ENCODE measurements around the gene OSTM1. TPM values are rescaled to one million over a fixed set of nuclear protein-coding genes. Genes with fewer than 3 reads are reported as not detected.

The OSTM1 gene
- polyA plus RNA-seq, 2 donors = 5.7 to 6.1 TPM

Other genes with a start within 250 kb of the OSTM1 start
- 10 to 100 TPM; 14.9 to 23.0 TPM for gene SEC63, start 116.5 kb downstream of the OSTM1 start, polyA plus RNA-seq
- gene NR2E1, start 91.3 kb upstream of the OSTM1 start, polyA plus RNA-seq = under 1 TPM; 0.02 to 0.06 TPM
- 100 to 1,000 TPM; 149 to 178 TPM for gene SNX3, start 186.3 kb upstream of the OSTM1 start, polyA plus RNA-seq
- 1 to 10 TPM; 1.8 to 2.0 TPM for gene AFG1L, start 220.3 kb upstream of the OSTM1 start, polyA plus RNA-seq